ENCODE results near the gene PPP3R1.

- TF ChIP-seq, protein P1, sequence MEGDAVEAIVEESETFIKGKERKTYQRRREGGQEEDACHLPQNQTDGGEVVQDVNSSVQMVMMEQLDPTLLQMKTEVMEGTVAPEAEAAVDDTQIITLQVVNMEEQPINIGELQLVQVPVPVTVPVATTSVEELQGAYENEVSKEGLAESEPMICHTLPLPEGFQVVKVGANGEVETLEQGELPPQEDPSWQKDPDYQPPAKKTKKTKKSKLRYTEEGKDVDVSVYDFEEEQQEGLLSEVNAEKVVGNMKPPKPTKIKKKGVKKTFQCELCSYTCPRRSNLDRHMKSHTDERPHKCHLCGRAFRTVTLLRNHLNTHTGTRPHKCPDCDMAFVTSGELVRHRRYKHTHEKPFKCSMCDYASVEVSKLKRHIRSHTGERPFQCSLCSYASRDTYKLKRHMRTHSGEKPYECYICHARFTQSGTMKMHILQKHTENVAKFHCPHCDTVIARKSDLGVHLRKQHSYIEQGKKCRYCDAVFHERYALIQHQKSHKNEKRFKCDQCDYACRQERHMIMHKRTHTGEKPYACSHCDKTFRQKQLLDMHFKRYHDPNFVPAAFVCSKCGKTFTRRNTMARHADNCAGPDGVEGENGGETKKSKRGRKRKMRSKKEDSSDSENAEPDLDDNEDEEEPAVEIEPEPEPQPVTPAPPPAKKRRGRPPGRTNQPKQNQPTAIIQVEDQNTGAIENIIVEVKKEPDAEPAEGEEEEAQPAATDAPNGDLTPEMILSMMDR (IDR thresholded peaks at IDR 0.05; ENCODE audit: low read depth, low read length, missing input control): no peak
- TF ChIP-seq GABPA (IDR thresholded peaks at IDR 0.05 in 1 of 2, conservative IDR thresholded peaks at IDR 0.05 in 1 of 2) (no peak), YY1 (IDR thresholded peaks at IDR 0.05) (no peak), EGR1 (IDR thresholded peaks at IDR 0.05; ENCODE audit: low read depth in 2 of 2) (no peak), TAF1 (conservative IDR thresholded peaks at IDR 0.05) (no peak), SP1 (IDR thresholded peaks at IDR 0.05) (no peak), HNF4G (IDR thresholded peaks at IDR 0.05) (no peak), ATF3 (IDR thresholded peaks at IDR 0.05) (no peak)
- TF ChIP-seq, protein P2, sequence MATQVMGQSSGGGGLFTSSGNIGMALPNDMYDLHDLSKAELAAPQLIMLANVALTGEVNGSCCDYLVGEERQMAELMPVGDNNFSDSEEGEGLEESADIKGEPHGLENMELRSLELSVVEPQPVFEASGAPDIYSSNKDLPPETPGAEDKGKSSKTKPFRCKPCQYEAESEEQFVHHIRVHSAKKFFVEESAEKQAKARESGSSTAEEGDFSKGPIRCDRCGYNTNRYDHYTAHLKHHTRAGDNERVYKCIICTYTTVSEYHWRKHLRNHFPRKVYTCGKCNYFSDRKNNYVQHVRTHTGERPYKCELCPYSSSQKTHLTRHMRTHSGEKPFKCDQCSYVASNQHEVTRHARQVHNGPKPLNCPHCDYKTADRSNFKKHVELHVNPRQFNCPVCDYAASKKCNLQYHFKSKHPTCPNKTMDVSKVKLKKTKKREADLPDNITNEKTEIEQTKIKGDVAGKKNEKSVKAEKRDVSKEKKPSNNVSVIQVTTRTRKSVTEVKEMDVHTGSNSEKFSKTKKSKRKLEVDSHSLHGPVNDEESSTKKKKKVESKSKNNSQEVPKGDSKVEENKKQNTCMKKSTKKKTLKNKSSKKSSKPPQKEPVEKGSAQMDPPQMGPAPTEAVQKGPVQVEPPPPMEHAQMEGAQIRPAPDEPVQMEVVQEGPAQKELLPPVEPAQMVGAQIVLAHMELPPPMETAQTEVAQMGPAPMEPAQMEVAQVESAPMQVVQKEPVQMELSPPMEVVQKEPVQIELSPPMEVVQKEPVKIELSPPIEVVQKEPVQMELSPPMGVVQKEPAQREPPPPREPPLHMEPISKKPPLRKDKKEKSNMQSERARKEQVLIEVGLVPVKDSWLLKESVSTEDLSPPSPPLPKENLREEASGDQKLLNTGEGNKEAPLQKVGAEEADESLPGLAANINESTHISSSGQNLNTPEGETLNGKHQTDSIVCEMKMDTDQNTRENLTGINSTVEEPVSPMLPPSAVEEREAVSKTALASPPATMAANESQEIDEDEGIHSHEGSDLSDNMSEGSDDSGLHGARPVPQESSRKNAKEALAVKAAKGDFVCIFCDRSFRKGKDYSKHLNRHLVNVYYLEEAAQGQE (IDR thresholded peaks at IDR 0.05): no peak
Measured at GRCh38 chr2:68258851-68259250, 6.5 kb upstream of the PPP3R1 start.
